ENCODE results near the gene CKLF. TPM values are rescaled to one million over a fixed set of nuclear protein-coding genes. Genes with fewer than 3 reads are reported as not detected.
"Not testable (repeated sequence)": the region's sequence is repeated elsewhere in the genome, so short reads cannot be mapped to it uniquely, and the experiment has no call there.

CKLF gene
- total RNA-seq: 50.0 TPM

GRCh38 chr16:66552286-66553177 lies at the start of gene CKLF:
CKLF (plus strand) TSS chr16:66552576; CDS start chr16:66552716, 140 bp downstream.
- DNase-seq (ENCODE audit: low spot score): peak; percentile 92

GRCh38 chr16:66503030-66503429 lies 49.3 kb upstream of the CKLF start:
- DNase-seq (ENCODE audit: low spot score): no peak

GRCh38 chr16:66503612-66504011 lies 48.8 kb upstream of the CKLF start:
- DNase-seq (ENCODE audit: low spot score): no peak

GRCh38 chr16:66507731-66508239 lies 44.6 kb upstream of the CKLF start:
- DNase-seq (ENCODE audit: low spot score): no peak

- DNase-seq (ENCODE audit: low spot score): peak; percentile 71
Measured at GRCh38 chr16:66508248-66508913, 44.0 kb upstream of the CKLF start.

DNA sequence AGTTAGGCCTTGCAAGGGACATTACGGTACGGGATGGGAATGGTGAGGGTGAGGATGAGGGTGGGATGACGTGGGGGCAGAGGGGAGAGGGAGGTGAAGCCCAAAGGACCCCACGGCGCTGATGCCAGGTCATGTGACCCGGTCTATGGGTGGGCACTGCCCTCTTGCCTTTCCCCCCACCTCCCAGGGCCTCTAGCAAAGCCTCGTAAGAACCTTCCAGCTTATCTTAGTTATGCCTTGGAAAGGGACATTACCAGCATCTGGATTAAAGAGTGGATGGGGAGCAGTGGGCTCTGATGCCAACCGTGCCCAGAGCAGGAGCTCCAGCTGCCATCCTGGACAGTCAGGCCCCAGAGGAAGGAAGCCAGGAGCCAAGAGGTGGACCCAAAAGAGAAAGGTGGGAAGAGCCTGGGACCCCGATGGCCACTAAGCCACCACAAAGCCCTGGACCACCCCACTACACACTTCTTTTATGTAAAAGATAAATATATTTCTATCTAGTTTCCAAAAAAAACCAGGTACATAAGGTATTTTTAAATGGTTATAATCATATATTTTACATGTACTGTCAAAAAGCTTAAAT lies 43.4 kb upstream of the CKLF start:
- no peak for DNase-seq (ENCODE audit: low spot score)

DNA sequence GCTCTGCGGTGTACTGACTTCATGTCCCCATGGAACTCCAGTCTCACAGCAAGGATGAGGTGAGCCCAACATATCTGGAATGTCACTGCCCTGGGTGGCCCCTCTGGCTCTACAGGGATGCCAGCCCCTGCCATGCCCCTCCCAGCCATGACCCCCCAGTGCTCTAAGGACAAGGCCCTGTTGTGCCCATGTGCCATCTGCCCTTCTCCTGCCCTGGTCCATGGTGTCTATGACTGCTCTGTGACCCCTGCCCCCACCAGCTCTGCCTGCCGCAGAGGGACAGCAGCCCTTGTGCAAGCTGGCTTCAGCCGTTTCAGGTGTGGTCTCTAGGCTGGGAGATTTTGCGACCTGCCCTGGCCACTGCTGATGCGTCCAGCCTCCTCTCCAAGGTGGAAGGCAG lies 42.8 kb upstream of the CKLF start:
- no peak for DNase-seq (ENCODE audit: low spot score)

- DNase-seq (ENCODE audit: low spot score): no peak
Measured at GRCh38 chr16:66510298-66510697, 42.1 kb upstream of the CKLF start.

GRCh38 chr16:66510711-66511601 lies 41.4 kb upstream of the CKLF start:
- DNase-seq (ENCODE audit: low spot score): peak; percentile 73

DNA sequence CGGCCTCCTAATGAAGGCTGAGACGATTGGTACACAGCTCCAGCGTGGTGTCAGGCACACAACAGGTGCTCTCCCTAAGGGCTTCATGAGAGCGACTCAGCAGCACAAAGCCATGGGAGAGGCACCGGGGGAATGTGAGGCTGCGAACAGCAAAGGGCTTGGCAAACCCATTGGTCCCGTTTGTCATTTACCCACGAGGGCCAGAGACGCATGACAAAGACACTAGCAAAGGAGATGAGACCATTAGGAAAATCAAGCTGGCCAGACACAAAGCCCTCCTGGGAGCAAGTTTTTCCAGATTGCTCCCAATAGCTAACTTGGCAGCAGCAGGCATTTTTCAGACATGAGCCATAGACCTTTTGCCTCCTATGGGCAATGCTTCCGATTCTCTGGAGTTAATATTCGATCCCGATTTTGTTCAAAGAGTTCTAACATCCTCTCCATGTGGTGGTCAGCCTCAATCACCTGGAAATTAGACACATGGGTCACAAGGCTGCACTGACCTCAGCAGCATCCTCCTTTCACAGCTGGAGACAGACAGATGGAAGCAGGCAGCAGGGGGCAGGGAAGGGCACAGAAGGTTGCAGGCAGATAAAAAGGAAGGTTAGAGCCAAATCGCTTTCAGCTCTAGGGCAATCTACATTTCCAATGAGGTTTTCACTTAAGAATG lies 40.6 kb upstream of the CKLF start:
- DNase-seq (ENCODE audit: low spot score): peak; percentile 73

DNA sequence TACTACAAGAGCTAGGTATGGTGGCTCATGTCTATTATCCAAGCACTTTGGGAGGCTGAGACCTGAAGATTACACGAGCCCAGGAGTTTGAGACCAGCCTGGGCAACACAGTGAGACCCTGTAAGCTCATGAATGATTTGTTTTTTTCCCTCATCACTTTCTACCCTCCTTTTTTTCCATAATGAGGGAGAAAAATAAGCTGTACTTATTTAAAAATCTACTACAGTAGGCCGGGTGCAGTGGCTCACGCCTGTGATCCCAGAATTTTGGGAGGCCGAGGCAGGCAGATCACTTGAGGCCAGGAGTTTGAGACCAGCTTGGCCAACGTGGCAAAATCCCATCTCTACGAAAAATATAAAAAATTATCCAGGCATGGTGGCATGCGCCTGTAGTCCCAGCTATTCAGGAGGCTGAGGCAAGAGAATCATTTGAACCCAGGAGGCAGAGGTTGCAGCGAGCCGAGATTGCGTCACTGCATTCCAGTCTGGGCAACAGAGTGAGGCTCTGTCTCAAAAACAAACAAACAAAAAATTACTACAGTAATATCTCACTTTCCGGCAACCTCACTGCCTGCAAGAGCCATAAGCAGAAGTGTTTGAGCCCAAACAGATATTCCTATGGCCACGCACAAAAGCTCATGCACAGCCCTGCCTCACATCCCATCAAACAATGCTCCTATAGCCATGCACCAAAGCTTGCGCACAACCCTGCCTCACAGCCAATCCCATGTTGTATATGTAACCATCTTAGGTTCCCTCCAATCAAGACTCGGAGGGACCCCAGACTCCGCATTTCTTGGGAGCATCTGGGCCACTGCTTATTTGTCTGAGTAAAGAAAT lies 39.9 kb upstream of the CKLF start:
- DNase-seq (ENCODE audit: low spot score): no peak

- no peak for DNase-seq (ENCODE audit: low spot score)
Measured at GRCh38 chr16:66513111-66513723, 39.2 kb upstream of the CKLF start.

GRCh38 chr16:66514391-66514790 lies 38.0 kb upstream of the CKLF start:
- not testable (repeated sequence) for DNase-seq (ENCODE audit: low spot score)

DNA sequence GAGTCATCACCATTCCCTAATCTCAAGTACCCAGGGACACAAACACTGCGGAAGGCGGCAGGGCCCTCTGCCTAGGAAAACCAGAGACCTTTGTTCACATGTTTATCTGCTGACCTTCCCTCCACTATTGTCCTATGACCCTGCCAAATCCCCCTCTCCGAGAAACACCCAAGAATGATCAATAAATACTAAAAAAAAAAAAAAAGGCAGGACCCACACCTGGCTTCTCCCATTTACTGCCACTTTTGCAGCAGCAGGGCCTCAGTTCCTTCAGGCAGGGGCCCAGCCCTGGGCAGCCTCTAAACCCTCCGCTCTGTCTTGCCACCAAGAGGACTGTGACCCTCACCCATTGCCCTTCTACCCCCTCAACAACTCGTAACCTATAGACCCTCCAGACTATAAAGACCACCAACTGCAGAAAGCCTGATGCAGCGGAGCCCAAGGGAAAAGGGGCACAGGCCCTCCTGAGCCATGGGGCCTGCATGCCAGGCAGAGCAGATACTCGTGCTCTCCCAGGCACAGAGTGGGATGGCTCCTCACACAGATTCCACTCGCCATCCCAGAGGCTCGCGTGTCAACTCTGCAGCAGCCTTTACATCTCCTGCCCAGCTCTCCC lies 37.3 kb upstream of the CKLF start:
- DNase-seq (ENCODE audit: low spot score): not testable (repeated sequence)

DNA sequence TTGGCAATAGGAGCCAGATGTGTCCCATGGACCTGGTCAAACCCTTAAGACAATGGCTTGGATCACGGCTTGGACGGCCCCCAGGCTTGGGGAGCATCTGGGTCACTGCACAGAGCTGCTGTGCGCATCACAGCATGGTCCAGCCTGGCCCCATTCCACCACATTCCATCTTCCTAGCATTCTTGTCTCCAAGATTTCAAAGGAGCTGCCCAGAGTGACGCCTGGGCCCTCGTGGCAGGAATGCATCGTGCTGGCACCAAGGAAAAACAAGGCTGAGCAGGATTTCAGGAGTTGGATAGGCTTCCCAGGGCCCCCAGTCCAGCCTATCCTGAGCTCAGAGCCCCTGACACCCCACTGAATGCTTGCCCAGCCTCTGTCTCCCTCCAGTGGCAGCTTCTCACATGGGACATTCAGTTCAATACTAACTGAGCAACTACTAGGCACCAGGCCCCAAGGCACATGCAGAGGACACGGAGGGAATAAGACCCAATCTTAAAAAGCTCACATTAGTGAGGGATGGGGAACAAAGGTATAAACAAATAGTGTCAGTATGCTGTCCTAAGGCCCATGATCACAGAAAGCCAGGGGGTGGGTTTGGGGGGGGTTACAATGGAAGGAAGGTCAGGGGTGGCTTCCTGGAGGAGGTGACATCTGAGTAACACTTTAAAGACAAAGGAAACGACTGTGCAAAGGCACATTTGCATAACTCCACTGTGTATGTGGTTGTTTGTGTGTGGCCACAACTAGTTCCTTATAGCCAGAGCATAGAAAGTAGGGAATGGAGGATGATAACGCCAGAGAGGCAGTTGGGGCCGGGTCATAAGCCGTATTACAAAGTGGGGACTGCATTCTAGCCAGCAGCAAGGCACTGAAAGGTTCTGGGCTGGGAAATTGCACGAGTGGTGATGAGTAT lies 36.5 kb upstream of the CKLF start:
- peak; percentile 60 for DNase-seq (ENCODE audit: low spot score)

- DNase-seq (ENCODE audit: low spot score): no peak
Measured at GRCh38 chr16:66516509-66516807, 35.9 kb upstream of the CKLF start.

DNA sequence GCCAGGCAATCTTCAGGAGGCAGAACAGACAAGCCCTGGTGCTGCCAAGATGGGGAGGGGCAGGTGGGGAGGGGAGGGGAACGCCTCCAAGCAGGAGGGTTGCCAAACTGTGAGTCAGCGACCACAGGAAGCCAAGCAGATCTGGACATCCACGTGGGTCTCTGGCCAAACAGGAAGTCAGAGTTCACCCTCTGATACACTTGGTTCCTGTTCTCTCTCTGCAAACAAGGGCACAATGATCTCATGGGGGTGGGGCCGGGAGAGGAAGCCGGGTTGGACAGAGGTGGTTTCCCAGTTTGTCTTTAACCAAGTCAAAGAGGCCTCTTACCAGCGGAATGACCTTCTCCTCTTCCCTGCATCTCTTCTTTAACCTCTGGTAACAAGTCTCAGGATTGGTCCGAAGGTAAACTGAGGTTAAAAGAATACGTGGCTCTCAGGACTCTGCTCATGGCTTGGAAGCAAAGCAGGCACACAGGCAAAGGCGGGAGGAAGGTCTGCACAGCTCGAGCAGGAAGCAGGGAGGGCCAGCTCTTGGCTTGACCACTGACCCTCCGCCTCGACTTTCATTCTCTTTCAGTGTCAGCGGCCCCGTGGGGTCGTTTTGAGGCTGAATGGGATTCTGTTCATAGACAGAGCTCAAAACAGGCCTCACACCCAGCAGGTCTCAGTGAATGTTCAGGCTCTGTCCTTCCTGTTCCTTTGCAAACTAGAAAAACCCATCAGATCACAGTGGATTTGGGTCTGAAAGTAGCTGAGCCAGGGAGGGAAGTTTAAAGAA lies 35.4 kb upstream of the CKLF start:
- peak; percentile 98 for DNase-seq (ENCODE audit: low spot score)
